ENCODE measurements around the gene PAH. TPM values are rescaled to one million over a fixed set of nuclear protein-coding genes. Genes with fewer than 3 reads are reported as not detected.

Gene PAH
- total and polyA plus RNA-seq, 2 donors (not counting 3 experiments of a cell fraction or from before 2014, with no cell fraction given) = not detected

DNA sequence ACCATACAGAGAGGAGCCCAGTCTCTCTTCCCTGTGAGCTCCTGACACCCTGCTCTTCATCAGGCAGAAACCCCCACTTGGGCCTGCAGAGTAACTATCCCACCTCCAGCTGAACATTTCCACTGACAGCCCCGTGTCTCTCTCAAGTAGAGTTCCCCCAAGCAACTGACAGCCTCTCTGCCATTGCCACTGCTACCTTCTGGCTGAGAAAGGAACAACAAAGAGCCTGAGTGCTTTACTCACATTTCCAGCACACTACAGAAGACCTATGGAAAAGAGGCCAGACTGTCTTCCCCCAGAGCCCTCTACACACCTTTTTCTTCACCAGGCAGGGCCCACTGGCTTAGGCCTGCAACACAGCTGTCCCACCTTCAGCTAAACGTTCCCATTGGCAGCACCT, 22.0 kb upstream of the PAH start:
- Histone ChIP-seq H3K4me1 (ENCODE audit: control insufficient read depth, extremely low read depth, insufficient read depth, low read length) (no peaks in the 10 kb centered on the region), H3K9me1 (replicated peaks; ENCODE audit: control insufficient read depth, extremely low read depth, insufficient read depth, low read length) (no peaks in the 10 kb centered on the region), H3K4me2 (ENCODE audit: insufficient read depth, low read length) (no peak overlapping the region), H2AFZ (ENCODE audit: low read depth, low read length) (no peak overlapping the region), H4K20me1 (replicated peaks; ENCODE audit: control insufficient read depth, extremely low read depth, insufficient read depth, low read length) (no peaks in the 10 kb centered on the region), H3K36me3 (ENCODE audit: control insufficient read depth in 2 of 2, extremely low read depth in 1 of 2, insufficient read depth in 2 of 2, low read length in 2 of 2) (no peaks in the 10 kb centered on the region), H3K27me3 (ENCODE audit: control insufficient read depth in 2 of 2, insufficient read depth in 2 of 2, low read length in 2 of 2) (no peaks in the 10 kb centered on the region), H3K9ac (replicated peaks; ENCODE audit: extremely low read depth, insufficient read depth, low read length) (no peak overlapping the region), H3K4me3 (replicated peaks in 1 of 3; ENCODE audit: insufficient read depth in 1 of 3, low read depth in 1 of 3, low read length in 3 of 3) (no peak overlapping the region), H3K79me2 (ENCODE audit: control insufficient read depth, insufficient read depth, low read length) (no peaks in the 10 kb centered on the region), H3K9me3 (replicated peaks; ENCODE audit: control insufficient read depth, insufficient read depth, low read length) (peaks cover 2% of the 10 kb centered on the region), H3K27ac (ENCODE audit: insufficient read depth, low read depth, low read length) (no peak overlapping the region)
- CTCF ChIA-PET = no interaction called here
- TF ChIP-seq FOS (IDR thresholded peaks at IDR 0.05; ENCODE audit: borderline replicate concordance, insufficient read depth, low read length) = no peak
- TF ChIP-seq JUN (IDR thresholded peaks at IDR 0.05; ENCODE audit: borderline replicate concordance, insufficient read depth, insufficient read length, low read depth) = no peak
- TF ChIP-seq MYC (IDR thresholded peaks at IDR 0.05; ENCODE audit: low read depth, low read length) = no peak
- TF ChIP-seq, protein P1, sequence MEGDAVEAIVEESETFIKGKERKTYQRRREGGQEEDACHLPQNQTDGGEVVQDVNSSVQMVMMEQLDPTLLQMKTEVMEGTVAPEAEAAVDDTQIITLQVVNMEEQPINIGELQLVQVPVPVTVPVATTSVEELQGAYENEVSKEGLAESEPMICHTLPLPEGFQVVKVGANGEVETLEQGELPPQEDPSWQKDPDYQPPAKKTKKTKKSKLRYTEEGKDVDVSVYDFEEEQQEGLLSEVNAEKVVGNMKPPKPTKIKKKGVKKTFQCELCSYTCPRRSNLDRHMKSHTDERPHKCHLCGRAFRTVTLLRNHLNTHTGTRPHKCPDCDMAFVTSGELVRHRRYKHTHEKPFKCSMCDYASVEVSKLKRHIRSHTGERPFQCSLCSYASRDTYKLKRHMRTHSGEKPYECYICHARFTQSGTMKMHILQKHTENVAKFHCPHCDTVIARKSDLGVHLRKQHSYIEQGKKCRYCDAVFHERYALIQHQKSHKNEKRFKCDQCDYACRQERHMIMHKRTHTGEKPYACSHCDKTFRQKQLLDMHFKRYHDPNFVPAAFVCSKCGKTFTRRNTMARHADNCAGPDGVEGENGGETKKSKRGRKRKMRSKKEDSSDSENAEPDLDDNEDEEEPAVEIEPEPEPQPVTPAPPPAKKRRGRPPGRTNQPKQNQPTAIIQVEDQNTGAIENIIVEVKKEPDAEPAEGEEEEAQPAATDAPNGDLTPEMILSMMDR (IDR thresholded peaks at IDR 0.05; ENCODE audit: extremely low read depth in 1 of 2, insufficient read depth in 1 of 2, low read depth in 1 of 2, low read length in 2 of 2) = no peak
- no peak for TF ChIP-seq POLR2AphosphoS5 (IDR thresholded peaks at IDR 0.05; ENCODE audit: insufficient read depth, low read depth, low read length)
- no peak for TF ChIP-seq GATA2 (IDR thresholded peaks at IDR 0.05; ENCODE audit: insufficient read depth, insufficient read length, low read depth, low read length)
- TF ChIP-seq, protein P2, sequence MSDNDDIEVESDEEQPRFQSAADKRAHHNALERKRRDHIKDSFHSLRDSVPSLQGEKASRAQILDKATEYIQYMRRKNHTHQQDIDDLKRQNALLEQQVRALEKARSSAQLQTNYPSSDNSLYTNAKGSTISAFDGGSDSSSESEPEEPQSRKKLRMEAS (IDR thresholded peaks at IDR 0.05; ENCODE audit: insufficient read depth, insufficient read length) = no peak
- no peak for TF ChIP-seq POLR2A (IDR thresholded peaks at IDR 0.05; ENCODE audit: low read depth, low read length)
- no peak for TF ChIP-seq EZH2 (IDR thresholded peaks at IDR 0.05; ENCODE audit: borderline replicate concordance, low read depth, low read length, severe bottlenecking)
- BruUV-seq (replicated peaks) = no TSS peak
- intact Hi-C loops (cut with micrococcal nuclease) = no loop called here
- dilution Hi-C loops (cut with MboI; ENCODE audit: extremely low pct_ligation_motif_present, low sequenced_read_pairs) = no loop called here
- POLR2A ChIA-PET = no interaction called here
- FAIRE-seq (no peak), DNase-seq (ENCODE audit: low read depth, low spot score) (no peak)

Measured in endothelial cell of umbilical vein (primary cell).